Right renal cortex interstitium (tissue), 3 donors: ENCODE data around the gene CCDC12. TPM values are rescaled to one million over a fixed set of nuclear protein-coding genes. Genes with fewer than 3 reads are reported as not detected.

Experiments
- DNase-seq, 3 donors: peaks; one replicate each; pipeline ENCODE4 v3.0.0-alpha.2; 2013; ENCODE audit warnings: low read depth in 3 of 3, low spot score in 2 of 3
- polyA plus RNA-seq, 3 donors: library from polyadenylated mRNA; unstranded; fragments of 120-200 nt; gene quantifications; one replicate each; pipeline ENCODE4 v1.2.1, GENCODE V29; 2013; ENCODE audit not compliant: insufficient read length in 3 of 3

CCDC12 gene
- polyA plus RNA-seq, 3 donors: 48.4 to 56.9 (median 55.7) TPM

DNA sequence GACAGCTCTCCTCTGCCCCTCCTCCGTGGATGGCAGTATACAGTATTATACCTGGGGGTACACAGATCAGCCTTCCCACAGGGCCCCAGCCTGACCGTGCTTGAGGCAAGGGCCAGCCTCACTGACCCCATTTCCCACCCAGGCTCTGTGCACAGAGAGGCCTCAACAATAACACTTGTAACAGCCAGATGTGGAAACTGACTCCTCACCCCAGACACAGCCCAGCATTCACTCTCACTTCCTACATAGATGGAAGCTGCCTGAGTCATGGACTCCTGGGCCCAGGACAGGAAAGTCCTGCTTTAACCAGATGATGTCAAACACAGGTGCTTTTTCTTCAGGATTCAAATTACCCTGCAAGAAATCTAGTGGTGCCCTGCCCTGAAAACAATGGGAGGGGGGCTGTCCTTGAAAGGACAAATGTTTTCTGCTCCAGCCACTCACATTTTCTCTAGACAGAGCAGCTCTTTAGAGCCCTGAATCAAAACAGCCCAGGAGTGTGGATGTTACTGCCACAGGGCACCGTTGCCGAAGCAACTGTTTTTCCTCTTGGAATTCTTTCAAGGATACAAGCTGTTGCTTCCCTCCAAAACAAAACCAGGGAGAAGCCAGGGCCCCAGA is 16.4 kb downstream of the CCDC12 start:
- no peak for DNase-seq

DNA sequence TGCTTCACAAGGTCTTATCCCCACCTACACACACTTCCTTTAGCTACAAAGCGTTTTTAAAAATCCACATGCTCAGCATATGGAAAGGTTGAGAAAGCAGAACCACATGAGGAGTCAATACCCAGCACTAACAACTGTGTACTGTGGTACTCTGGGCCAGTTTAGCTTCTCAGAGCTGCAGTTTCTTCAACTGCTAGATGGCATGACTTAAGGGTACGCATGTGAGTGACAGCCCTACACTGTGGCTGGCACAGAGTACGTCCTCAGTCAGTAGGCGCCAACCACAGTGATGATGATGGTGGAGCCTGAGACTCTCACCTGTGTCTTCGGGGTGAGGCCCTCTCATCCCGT is 17.4 kb downstream of the CCDC12 start:
- DNase-seq: no peak

DNA sequence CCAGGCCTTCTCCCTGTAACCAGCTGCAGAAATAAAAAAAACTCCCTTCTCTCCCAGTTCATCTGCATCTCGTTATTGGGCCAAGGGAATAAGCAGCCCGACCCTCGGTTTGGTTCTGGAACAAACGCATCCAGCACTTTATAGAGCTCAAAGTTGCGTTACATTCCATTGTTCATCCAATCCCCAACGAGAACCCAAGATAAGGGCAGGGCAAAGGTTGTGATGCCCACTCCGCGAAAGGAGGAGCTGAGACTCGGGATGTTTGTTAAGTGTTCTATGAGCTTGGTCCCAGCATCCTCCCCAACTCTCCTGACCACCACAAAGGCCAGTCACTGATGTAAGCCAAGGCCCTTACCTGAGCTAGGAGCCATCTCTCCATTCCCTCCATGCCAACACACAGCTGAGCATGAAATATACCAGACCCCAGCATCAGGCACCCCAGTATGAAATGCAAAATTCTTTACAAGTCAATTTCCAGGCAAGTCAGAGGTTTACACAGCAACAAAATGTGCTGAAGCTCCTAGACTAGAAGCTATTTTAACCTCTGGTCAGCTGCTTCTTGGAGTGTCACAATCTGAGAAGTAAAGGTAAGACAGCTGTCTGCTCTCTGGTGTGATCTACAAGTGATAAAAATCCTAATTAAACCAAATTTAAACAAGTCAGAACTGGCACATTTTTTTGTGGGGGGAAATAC is 17.9 kb downstream of the CCDC12 start:
- no peak for DNase-seq

DNA sequence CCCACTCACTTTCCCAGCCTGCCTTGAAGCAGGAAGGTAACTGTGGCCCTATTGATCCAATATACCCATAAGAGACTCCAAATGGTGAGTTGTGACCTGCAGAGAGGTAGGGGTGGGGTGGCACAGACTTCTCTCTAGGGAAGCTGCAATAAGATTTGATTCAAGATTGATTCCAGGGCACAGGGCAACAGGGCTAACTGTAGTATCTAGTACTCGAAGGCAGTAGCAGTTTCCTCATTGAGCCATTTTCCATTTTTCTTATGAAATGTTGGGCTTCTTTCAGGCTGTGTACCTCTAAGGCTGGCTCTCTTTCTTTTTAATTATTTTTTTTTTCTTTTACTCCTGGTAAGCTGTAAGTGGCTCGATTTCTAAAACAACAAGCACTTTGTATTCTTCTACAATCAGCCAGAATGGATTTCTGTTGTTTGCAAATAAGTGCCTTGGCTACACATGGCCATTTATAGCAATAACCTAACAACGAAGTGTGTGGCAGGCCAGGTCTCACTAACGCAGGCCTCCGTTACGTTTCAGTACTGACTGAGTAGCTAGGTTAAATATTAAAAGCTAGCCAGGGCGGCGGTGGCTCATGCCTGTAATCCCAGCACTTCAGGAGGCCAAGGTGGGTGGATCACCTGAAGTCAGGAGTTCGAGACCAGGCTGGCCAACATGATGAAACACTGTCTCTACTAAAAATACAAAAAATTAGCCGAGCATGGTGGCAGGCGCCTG is 19.3 kb downstream of the CCDC12 start:
- no peak for DNase-seq

DNA sequence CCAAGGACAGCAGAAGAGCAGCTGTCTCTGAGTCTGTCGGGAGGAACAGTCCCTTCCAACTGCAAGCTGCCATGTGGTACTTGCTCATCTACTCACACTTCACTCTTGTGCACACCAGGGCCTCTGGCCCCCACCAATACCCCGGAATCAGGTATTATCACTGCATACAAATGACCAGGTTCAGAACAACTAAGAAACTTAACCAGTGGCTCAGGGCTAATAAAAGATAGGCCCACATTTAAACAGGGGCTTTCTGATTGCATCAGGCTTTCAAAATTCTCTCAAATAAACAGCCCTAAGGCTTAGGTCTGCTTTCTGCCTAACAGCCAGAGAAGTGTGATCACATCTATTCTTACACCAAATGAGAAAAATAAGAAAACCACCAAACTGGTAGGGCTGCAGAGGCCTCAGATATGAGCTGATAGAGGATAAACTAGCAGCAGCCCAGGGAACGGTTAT is 20.7 kb downstream of the CCDC12 start:
- no peak for DNase-seq

DNA sequence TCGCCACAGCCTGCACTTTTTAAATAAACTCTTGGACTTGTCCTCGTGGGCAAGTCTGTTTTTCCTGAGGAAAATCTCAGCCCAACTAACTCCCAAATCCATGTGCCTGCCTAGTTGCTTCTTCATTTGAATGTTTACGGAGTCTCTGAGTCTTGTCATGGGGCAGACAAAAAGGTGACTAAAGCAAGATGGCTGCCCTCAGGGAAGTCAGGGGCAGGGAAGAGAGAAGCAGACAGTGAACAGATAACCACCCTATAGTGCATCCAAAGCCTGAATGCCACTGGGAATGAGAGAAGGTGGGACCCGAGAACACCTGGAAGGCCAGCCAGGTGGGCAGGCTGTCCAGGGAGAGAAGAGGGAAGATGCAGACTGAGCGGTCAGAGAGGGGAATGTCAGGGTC is 21.4 kb downstream of the CCDC12 start:
- DNase-seq: no peak

DNA sequence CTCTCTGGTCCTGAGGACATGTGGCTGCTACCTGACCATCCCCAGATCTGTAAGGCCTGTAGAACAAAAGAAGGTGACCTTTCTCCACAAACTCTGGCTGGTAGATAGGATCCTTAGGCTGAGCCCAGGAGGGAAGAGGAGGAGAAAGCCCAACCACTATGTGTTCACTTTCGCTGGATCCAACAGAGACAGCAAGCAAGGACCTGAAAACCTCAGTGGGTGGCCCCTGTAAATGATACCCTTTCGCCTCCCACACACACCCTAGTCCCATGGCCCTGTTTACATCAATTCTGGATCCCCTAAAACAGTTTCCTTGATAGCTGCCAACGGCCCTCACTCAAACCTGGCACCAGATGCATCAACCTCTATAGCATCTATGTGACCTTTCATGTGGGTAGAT is 22.4 kb downstream of the CCDC12 start:
- DNase-seq: no peak

DNA sequence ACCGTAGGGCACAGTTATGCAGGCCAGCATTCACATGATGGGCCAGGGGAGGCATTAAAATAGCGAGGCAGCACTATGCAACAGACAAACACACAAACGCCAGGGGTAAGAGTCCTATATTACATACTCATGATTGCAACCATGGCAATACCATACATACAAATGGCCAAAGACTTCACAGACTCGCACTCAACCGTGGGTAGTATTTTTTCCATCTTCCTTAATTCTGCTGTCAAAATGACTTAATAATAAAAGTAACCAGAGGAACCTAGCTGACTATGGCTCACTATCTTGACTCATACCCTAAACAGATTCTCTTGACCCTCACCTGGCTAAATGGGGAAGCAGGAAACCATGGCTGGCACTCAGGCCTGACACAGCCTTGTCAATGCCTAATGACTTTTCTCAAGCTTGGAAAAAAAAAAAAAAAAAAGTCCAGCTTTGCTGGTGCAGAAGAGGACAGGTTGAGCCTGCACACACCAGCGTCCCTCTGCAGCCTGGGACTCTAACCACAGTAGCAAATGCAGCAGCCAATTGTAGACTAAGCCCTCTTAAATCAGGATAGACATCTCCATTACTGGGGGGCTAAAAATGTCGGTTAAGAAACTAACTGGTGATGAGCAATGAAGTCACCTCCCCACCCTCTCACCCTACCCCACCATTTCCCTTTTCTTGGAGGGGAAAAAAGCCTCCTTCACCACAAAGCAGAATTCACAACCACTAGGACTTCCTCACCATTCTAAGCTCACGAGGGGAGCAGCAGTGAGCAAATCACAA is 23.1 kb downstream of the CCDC12 start:
- no peak for DNase-seq

DNA sequence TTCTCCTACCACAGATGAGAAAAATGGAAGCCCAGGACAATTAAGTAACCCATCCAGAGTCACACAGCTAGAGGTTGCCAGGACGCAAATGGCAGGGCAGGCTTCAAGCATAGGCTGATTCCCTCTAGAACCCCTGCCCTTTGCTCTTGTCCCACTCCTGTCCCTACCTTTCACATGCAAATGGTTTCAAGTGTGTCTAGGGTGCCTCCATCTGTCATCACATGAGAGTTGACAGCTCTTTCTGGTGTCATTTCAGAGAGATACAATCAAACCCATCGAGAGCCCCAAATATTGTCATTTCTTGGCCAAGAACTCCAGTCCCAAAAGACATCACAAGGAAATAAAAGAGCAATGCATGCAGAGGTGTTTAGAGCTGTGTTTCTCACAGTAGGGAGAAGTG is 23.7 kb downstream of the CCDC12 start:
- DNase-seq: no peak

DNA sequence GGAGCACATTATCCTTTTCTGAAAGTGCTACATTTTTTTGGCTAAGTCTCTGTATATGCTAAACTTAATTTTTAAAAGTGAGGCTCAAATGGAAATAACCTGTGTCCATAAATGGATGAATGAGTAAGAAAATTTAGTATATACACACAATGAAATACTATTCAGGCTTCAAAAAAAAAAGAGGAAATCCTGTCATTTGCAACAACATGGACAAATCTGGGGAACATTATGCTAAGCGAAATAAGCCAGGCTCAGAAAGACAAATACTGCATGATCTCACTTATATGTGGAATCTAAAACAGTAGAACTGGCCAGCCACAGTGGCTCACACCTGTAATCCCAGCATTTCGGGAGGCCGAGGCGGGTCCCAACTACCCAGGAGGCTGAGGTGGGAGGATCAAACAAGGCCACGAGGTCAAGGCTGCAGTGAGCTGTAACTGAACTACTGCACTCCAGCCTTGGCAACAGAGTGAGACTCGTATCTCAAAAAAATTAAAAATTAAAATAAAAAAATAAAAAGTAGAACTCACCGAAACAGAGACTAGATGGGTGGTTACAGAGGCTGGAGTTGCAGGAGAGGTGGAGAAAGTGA is 25.8 kb downstream of the CCDC12 start:
- DNase-seq: no peak

DNA sequence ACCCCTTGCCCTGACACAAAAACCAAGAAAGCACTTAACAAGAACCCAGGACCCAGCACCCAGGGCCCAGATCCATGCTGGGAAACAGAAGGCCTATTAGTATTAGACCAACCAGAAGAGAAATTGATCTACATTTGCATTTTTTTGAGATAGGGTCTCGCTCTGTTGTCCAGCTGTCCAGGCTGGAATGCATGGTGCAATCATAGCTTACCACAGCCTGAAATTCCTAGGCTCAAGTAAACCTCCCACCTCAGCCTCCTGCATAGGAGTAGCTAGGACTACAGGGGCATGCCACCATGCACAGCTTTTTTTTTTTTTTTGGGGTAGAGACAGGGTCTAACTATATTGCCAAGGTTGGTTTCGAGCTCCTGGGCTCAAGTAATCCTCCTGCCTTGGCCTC is 26.4 kb downstream of the CCDC12 start:
- DNase-seq: no peak

DNA sequence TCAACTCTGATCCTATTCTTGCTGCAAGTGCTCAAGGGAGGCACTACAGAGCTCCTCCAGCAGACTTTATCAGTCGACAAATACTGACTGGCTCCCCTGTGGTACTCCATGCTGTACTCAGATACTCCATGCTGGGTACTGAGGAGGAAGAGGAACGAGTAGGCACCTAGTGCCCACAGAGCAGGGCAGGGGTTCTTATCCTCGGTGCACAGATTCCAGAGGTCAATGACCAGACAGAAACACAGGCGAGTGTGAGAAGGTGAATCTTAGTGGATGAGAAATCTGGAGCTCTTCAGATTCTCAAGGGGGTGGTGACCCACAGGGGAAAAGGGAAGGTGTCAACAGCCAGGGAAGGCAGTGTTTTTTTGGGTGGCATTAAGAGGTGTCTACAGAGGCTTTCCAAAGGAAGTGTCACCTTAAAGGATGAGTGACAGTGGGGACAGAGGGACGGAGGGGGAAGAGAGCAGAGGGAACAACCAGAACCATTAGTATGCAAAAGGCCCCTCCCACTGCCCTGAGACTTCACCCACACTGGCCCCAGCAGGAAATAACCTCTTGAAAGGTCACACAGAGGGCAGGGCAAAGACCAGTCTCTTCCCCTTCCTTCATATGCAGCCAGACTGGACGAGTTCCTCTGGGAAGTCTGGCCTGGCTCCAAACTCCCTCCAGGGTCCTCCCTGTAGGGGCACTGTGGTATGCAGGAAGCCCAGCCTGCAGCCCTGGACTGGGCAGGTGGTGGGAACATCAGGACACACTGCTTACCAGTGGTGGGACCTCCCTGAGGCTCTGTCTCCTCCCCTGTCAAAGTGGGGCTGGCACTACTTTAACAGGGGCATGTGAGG is 27.5 kb downstream of the CCDC12 start:
- DNase-seq: no peak

DNA sequence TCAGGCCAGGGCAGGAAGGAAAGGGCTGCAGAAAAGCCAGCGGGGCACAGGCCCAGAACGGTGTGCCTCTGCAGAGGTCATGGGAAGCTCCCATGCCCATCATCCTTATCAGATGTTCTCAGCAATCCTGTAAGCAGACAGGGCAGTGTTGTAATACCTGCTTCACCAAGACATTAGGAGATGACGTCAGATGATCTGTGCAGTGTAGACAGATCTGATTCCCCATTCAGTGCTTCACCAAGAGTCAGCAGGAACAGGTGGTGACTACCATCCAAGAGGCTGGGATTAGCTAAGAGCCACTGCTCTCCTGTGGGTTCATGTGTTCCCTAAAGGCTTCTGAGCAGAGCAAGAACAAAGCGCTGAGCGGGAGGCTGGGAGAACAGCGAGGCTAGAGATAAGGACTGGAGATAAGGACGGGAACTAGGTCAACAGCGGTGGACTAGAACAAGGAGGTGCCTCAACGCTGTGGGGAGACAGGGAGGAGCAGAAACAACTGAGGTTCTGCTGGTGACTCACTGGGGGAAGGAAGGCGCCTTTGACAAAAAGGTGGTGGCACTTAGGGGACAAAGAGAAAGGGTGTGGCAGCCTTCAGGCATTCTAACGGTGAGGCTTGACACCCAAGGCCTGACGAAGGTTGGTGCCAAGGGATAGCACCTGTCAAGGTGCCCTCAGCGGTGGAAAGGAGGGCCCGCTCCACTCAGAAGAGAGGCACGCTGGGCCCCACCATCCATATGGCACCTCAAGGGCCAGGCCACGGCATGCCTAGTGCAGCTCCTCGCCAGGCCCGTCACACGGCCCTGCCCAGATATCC is 28.4 kb downstream of the CCDC12 start:
- no peak for DNase-seq

DNA sequence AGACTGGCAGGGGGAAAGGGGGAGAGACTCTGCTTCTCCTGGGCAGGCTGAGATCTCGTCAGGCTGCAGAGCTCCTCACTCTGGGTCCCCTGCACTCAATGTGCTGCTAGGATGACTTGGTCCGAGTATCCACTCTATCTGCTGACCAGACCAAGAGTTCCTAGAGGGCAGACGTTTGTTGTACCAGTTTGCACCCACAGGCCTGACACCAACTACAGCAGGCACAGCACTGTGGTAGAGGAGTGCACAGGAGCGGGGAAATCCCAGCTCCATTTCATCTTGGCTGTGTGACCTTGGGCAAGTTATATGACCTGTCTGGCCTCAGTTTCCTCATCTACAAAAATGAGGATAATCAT is 29.0 kb downstream of the CCDC12 start:
- no peak for DNase-seq

DNA sequence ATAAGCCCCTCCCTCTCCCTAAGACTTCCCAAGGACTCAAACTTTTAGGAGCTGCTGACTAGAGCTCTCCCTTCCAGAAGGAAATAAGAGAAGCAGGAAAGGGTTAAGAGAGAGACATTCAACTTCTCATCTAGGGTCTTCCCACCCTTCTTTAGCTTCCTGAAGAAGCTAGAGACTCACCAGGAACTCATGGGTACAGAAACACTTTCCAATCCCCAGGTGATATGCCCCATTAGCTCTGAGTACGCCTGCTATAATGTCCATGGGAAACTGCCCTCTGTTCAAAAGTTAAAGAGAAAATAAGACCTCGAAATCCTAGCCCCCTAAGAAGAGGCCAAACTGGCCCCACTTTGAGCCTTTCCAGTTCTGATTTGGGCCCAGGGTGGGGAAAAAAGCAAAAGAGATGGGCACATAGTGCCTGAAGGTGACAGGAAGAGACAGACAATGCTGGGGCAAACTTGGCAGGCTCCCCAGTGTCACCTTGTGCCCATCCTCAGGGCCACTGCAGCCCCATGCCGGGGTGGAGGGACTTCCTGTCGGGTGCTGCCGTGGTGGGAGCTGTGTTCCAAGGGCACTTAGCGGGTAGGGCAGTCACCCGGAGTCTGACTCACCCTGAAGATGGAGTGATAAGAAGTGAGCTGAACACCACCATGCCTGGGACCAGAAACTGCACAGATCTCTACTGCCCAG is 29.5 kb downstream of the CCDC12 start:
- DNase-seq: no peak

DNA sequence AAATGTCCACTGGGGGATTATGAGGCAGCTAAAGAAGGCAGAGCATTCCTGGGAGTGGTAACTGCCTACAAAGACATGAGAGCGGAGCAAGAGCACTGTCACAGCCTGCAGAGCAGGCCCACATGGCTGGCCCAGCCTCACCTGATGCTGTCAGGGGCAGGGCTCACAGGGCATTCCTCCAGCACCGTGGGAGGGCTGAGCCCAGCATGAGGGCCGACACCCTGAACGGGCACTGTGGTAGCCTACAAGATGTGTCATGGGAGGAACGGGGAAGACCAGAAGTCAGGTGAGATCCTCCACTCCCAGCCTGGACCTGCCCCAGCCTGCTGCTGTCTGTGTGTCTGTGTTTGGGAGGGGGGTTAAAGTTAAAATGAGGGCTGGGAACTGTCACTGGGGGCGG is 30.1 kb downstream of the CCDC12 start:
- DNase-seq: no peak

DNA sequence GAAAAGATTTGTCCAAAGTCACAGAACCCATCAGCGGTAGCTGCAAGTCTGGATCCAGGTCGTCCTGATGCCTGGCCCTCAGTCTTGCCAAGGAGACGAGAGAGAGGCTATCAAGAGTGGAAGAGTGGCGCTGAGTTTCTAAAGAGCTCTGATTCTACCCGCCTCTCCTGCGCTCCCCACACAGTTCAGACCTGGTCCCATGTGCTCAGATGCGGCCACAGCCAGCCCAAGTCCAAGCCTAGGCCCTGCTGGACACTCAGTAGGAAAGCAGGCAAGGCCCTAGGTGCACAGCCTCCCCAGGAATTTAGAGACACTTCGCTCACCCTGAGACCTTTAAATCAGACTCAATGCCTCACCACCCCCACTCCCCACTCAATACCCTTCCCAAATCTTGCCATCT is 32.4 kb downstream of the CCDC12 start:
- DNase-seq: no peak
